Lung (tissue), 12 donors: Measurements from ENCODE around the gene JAKMIP3. TPM values are rescaled to one million over a fixed set of nuclear protein-coding genes. Genes with fewer than 3 reads are reported as not detected.

Experiments used
- ATAC-seq: fragments of 200-7000 bp; cut with Tn5 transposase; one replicate; pipeline ENCODE4 v1.9.1; 2020; ENCODE audit warnings: moderate number of reproducible peaks; ENCODE audit not compliant: insufficient read depth, low FRiP score
- DNase-seq, 3 donors: peaks; one replicate each; pipeline ENCODE4 v3.0.0-alpha.2; 2013 to 2017
- H3K27ac ChIP-seq, 2 donors: one replicate each; pipeline ENCODE4 v1.5.1; 2013; ENCODE audit warnings: mild to moderate bottlenecking in 2 of 2, moderate library complexity in 2 of 2, control low read depth in 1 of 2, inconsistent platforms in 1 of 2, low read depth in 1 of 2, low read length in 1 of 2
- H3K27me3 ChIP-seq, 3 donors: one replicate each; pipeline ENCODE4 v1.5.1; 2013; ENCODE audit warnings: low read length in 2 of 3; ENCODE audit not compliant: control insufficient read depth in 3 of 3, insufficient read depth in 3 of 3
- H3K36me3 ChIP-seq, 4 donors: one replicate each; pipeline ENCODE4 v1.5.1; 2013; ENCODE audit warnings: low read length in 4 of 4, mild to moderate bottlenecking in 1 of 4, moderate library complexity in 1 of 4; ENCODE audit not compliant: control insufficient read depth in 4 of 4, insufficient read depth in 4 of 4
- H3K4me1 ChIP-seq, 5 donors: one replicate each; pipeline ENCODE4 v1.5.1; 2013; ENCODE audit warnings: low read length in 5 of 5, mild to moderate bottlenecking in 2 of 5, moderate library complexity in 1 of 5; ENCODE audit not compliant: control insufficient read depth in 5 of 5, insufficient read depth in 5 of 5
- H3K4me3 ChIP-seq: one replicate; pipeline ENCODE4 v1.5.1; 2013; ENCODE audit warnings: mild to moderate bottlenecking, control low read depth, moderate library complexity
- H3K9ac ChIP-seq, 2 donors: one replicate each; pipeline ENCODE4 v1.5.1; 2013; ENCODE audit warnings: low read length in 2 of 2, control low read depth in 1 of 2; ENCODE audit not compliant: insufficient read depth in 1 of 2
- H3K9me3 ChIP-seq, 4 donors: one replicate each; pipeline ENCODE4 v1.5.1; 2013; ENCODE audit warnings: low read length in 3 of 4, mild to moderate bottlenecking in 1 of 4, moderate library complexity in 1 of 4; ENCODE audit not compliant: control insufficient read depth in 4 of 4, insufficient read depth in 3 of 4
- CTCF ChIP-seq: IDR thresholded peaks from 2 replicates; pipeline ENCODE4 v1.5.1; 2012; ENCODE audit warnings: mild to moderate bottlenecking; ENCODE audit errors: control extremely low read depth, extremely low read depth
- WGBS, 2 donors: extraction: QIAGEN DNeasy Blood & Tissue Kit; methylation state at CpG; one replicate each; pipeline ENCODE4 v1.1.7; 2013; 5-methylcytosine and 5-hydroxymethylcytosine counted together
- polyA plus RNA-seq, 2 donors: library from polyadenylated mRNA; stranded (reverse); fragments of 200-250 nt; gene quantifications; one replicate each; pipeline ENCODE4 v1.2.1, GENCODE V29; 2013
- total RNA-seq, 2 donors: library from RNA; depleted of rRNA in 1 of 2; stranded (reverse); fragments of >200 nt in 1 of 2; gene quantifications; one replicate each; pipeline ENCODE4 v1.2.1, GENCODE V29; 2014 to 2021
- donor health status: control.
- donor health status: control.
- donor health status: Bipolar disorder and iron deficiency.
- donor health status: healthy.
- donor health status: DM: yes; HTN: yes; CAD: no.

JAKMIP3 gene
- total and polyA plus RNA-seq, 4 donors, result 0.14 to 0.34 (median 0.21) TPM

- no peak for ATAC-seq
- peaks cover 4 to 10% (median 8%) of the 10 kb centered on the region in 3 donors for H3K27me3 ChIP-seq
- H3K4me1 ChIP-seq, result peaks cover 0 to 3% (median 0%) of the 10 kb centered on the region in 5 donors
- WGBS, 2 donors, result 87 to 91% methylated on average over 19 of the region's 19 CpGs
- H3K9me3 ChIP-seq, result no peaks in the 10 kb centered on the region
- no peak overlapping the region for H3K27ac ChIP-seq
- DNase-seq, result peak; percentile 35 to 87 (median 72)
- no peak overlapping the region for H3K4me3 ChIP-seq
- H3K36me3 ChIP-seq, result no peaks in the 10 kb centered on the region
- no peak for TF ChIP-seq CTCF
- H3K9ac ChIP-seq, result no peak overlapping the region
Observed at GRCh38 chr10:132109341-132110110, 43.8 kb downstream of the JAKMIP3 start.

- WGBS, 2 donors, result 77 to 85% methylated on average over 14 of the region's 14 CpGs
- no peak for TF ChIP-seq CTCF
- Histone ChIP-seq H3K36me3 (no peaks in the 10 kb centered on the region), H3K27ac (no peak overlapping the region), H3K9me3 (no peaks in the 10 kb centered on the region), H3K27me3 (peaks cover 4 to 14% (median 8%) of the 10 kb centered on the region in 3 donors), H3K4me3 (no peak overlapping the region), H3K4me1 (peaks cover 0 to 3% (median 0%) of the 10 kb centered on the region in 5 donors), H3K9ac (no peak overlapping the region)
- ATAC-seq (no peak), DNase-seq (no peak)
Observed at GRCh38 chr10:132110111-132110521, 44.4 kb downstream of the JAKMIP3 start.

GRCh38 chr10:132110713-132111112 lies 45.0 kb downstream of the JAKMIP3 start:
- Histone ChIP-seq H3K9ac (no peak overlapping the region), H3K4me3 (no peak overlapping the region), H3K36me3 (no peaks in the 10 kb centered on the region), H3K4me1 (peaks cover 0 to 3% (median 0%) of the 10 kb centered on the region in 5 donors), H3K9me3 (no peaks in the 10 kb centered on the region), H3K27ac (no peak overlapping the region), H3K27me3 (peaks cover 4 to 14% (median 8%) of the 10 kb centered on the region in 3 donors)
- TF ChIP-seq CTCF, result no peak
- DNase-seq, result peak in 1 of 3 donors; percentile 2
- 70 to 73% methylated on average over 14 of the region's 14 CpGs for WGBS, 2 donors
- no peak for ATAC-seq
